HTR-8/SVneo (cell line): Measurements from ENCODE around the gene PGK2.
"Not testable (repeated sequence)": the region's sequence is repeated elsewhere in the genome, so short reads cannot be mapped to it uniquely, and the experiment has no call there.

Source experiments
- DNase-seq: peaks from one replicate; pipeline ENCODE4 v3.0.0; 2011; ENCODE audit warnings: low spot score, mixed read lengths; ENCODE audit not compliant: insufficient read length
- FAIRE-seq: peaks from 2 replicates; lab custom pipeline; 2011; peaks lifted over from hg19 to GRCh38; lab: Jason Lieb, UNC

The PGK2 gene

GRCh38 chr6:49787176-49787575, at the start of gene PGK2:
Gene PGK2 (minus strand): TSS chr6:49787285. CDS start chr6:49787187, 98 bp downstream.
- DNase-seq (no peak), FAIRE-seq (peak; percentile 62)

GRCh38 chr6:49835140-49835539, 48.1 kb upstream of the PGK2 start:
- FAIRE-seq (no peak), DNase-seq (no peak)

DNA sequence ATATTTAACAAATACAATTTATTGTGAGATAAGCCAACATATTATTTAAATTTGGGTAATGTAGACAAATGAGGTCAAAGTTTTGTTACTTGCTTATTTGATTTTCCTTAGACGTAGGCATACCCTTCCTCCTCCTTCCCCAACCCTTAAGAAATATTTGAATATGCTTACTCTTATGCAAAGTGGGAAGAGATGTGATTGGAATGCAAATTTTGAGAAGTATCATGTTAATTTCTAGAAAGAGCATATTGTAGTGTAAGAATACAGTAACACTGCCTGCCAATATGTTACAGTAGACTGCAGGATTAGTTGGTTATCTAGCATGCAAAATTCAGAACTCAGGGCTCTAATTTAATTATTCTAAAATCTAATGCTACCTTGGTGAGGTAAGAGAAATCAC, 46.3 kb upstream of the PGK2 start:
- no peak for FAIRE-seq
- DNase-seq, result no peak

DNA sequence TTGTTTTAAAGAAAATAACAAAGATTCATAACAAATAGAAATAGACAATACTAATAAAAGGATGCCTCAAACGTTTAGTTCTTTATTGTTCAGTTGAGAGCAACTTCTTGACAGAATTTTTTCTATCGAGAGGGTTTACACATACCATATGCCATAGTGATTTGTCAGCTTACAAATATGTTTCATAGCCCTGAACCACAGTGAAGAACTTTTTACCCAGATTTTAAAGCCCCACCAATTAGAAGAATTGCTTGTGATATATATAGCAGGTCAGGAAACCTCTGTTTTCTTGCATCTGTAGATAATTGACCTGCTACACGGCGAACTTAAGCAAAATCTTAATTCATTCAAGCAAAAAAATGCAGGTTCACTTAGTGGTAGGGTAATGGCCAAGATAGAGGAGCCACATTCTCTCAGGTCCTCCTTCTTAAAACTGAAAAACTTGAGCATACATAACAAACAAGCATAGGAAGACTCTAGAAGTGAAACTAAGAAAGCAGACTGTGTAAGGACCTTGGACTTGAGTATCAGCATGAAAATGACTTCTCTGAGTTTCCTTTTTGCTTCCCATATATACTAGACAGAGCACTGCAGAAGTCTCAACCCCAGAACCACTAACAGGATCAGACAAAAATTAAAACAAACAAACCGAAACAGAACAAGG, 39.8 kb upstream of the PGK2 start:
- FAIRE-seq, result no peak
- DNase-seq, result no peak

DNA sequence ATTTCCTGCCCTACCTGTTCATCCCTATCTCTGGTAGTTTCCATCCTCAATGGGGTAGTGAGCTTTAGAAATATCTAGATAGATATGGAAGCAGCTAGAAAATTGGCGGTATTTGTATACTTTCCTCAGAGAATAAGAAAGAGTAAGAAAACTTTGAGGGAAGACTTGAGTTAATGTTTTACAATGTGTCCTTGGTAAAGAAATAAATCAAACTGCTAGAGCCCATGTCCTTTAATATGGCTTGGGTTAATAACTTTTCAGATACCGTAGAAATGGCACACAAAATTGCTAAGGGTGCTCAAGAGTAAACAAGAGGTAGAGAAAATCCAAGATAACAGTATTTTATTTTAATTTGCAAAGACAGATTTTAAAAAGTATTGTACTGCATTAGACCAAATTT, 28.1 kb upstream of the PGK2 start:
- FAIRE-seq, result no peak
- no peak for DNase-seq

DNA sequence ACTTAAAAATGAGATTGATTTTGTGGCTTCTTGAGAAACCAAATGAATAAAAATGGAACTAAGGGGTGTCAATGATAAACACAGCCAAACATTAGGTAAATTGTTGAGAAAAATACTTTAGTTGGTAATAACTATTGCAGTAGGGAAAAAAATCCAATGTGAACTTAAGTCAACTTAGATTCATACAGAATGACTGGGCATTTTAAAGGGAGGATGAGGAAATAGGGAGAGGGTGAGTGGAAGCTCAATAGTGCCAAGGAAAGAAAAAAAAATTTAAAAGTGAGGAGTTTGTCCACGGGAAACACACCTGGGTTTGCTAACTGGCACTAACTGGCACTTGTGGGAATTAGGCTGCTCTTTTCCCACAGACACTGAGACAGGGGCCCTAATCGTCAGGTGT, 26.2 kb upstream of the PGK2 start:
- FAIRE-seq, result no peak
- no peak for DNase-seq

DNA sequence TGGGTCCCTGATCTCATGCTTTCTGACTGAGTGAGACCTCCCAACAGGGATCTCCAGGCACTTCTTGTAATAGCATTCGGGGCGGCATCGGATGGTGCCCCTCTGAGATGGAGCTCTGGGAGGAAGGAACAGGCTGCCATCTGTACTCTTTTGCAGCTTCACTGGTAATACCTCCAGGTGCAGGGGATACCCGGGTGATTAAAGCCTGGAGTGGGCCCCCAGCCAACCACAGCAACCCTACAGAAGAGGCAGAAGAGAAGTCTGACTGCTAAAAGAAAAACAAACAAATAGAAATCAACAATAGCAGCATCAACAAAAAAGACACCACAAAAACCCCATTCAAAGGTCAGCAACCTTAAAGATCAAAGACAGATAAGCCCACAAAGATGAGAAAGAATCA, 19.1 kb upstream of the PGK2 start:
- no peak for FAIRE-seq
- no peak for DNase-seq

DNA sequence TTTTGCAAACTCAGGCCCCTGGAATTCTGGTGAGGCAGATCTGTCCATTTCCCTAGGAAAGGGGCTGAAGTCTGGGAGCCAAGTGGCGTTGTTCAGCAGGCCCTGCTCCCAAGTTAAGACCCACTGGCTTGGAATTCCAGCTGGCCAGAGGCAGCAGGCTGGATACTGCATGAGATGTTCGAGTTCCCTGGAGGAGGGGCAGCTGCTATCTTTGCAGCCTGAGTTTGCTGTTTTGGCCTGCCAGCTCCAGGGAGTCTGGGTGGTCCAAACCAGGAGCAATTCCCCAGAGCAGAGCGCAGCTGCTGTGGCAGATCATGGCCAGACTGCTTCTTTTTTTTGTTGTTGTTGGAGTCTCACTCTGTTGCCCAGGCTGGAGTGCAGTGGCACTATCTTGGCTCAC, 18.2 kb upstream of the PGK2 start:
- DNase-seq, result no peak
- FAIRE-seq, result no peak

- FAIRE-seq (no peak), DNase-seq (no peak)
Measured at GRCh38 chr6:49801525-49801924, 14.4 kb upstream of the PGK2 start.

DNA sequence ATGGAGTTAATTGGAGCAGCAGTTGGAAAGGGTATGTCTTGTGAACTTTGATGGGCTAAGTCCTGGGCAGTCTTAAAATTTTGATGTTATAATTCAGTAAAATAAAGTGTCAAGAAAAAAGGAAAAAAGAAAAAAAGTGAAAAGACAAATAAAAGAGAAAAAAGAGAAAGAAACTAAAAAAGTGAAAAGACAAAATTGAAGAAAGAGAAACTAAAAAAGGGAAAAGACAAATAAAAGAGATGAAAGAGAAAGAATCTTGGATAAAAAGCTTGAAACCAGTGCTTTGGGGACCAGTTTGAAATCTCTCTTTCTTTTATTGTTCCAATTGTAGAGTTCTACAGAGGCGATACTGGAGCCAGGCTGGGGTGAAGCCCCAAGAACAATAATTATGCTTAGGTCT, 12.0 kb upstream of the PGK2 start:
- FAIRE-seq (no peak), DNase-seq (no peak)

DNA sequence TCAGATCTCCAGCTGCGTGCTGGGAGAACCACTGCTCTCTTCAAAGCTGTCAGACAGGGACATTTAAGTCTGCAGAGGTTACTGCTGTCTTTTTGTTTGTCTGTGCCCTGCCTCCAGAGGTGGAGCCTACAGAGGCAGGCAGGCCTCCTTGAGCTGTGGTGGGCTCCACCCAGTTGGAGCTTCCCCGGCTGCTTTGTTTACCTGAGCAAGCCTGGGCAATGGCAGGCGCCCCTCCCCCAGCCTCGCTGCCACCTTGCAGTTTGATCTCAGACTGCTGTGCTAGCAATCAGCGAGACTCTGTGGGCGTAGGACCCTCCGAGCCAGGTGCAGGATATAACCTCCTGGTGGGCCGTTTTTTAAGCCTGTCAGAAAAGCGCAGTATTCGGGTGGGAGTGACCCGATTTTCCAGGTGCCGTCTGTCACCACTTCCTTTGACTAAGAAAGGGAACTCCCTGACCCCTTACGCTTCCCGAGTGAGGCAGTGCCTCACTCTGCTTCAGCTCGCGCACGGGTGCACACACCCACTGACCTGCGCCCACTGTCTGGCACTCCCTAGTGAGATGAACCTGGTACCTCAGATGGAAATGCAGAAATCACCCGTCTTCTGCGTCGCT, 9.9 kb upstream of the PGK2 start:
- DNase-seq, FAIRE-seq: not testable (repeated sequence)

- FAIRE-seq (no peak), DNase-seq (no peak)
Measured at GRCh38 chr6:49790341-49790740, 3.3 kb upstream of the PGK2 start.

DNA sequence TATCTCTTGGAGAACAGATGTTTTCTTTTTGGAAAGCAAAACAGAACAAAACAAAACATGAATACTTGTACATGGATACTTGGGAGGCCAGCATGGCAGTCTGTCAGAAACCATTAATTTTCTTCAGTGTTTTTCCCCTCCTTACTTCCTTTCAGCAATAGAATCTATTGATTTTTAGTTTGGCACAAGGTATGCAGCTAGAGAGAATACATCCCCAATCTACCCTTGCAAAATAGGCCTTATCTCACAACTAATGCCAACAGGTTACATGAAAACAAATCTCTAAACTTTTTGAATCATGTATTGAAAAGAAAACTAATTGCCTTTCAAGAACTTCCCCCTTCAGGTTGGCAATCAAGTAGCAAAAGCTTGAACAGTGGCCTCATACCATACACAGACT, 2.8 kb downstream of the PGK2 start:
- FAIRE-seq (no peak), DNase-seq (no peak)

DNA sequence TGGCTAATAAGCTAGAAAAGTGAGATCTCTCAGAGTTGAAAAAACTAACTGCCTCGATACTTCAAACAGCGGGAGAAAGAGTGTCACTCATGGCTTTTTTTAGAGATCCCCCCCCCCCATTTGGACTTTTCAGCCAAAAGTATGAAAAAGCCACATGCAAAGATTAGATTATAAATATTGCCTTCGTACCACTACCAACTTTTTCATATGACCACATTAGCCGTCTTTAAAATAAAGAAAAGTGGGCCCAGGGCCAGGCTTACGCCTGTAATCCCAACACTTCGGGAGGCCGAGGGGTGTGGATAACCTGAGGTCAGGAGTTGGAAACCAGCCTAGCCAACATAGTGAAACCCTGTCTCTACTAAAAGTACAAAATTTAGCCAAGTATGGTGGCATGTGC, 4.4 kb downstream of the PGK2 start:
- no peak for FAIRE-seq

GRCh38 chr6:49782293-49782692, 4.8 kb downstream of the PGK2 start:
- DNase-seq (no peak), FAIRE-seq (no peak)

More for the DNA sequence above, 4.4 kb downstream of the PGK2 start:
- DNase-seq, result no peak

- DNase-seq, result no peak
- FAIRE-seq, result no peak
Measured at GRCh38 chr6:49776444-49776843, 10.6 kb downstream of the PGK2 start.

DNA sequence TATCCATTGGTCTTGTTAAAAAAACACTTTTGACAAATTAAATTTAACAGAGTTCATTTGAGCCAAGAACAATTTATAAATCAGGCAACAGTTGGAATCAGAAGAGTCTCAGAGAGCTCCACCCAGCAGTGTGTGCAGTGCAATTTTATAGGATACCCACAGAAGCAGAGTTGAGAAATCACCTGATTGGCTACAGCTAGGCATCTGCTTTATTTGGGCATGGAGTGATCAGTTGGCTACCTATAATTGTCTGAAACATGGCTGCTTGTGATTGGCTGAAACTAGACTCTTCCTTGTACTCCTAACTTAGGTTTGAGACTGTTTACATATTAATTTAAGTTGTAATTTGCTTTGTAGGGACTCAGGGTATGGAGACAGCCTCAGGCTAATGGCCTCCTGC, 12.0 kb downstream of the PGK2 start:
- FAIRE-seq (no peak), DNase-seq (no peak)

DNA sequence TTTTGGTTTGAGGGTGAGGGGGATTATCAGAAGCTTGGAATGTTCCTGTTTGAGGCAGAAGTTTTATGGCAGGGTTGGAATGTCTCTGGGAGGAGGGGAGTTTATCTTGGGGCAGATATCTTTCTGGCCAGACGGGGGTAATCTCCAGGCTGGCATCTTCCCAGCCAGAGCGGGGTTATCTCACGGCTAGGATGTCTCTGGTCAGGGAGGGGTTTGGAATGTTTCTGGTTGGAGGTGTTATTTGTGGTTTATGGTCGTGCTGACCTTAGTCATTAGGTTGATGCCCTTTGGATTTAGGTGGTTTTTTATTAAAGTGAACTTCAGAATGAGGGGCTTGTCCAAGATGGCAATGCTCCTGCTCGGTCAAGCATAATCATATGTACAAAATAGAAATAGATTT, 14.8 kb downstream of the PGK2 start:
- DNase-seq (no peak), FAIRE-seq (no peak)

DNA sequence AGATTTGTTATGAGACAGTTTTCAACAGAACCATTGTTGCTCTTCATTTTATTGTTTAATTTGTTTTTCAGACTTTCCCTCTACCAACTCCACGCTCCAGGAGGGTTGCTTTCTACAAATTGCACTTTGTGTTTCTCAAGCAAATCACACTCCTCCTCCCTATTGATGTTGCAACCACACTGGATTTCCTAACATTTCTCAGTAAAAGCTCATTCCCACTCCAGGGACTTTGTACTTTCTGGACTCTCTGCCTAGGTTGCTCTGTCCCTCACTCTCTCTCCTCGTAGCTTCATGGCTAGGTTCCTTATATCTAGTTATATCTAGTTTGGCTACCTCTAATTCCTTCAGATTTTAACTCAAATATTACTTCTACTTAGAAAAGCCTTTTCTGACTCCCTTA, 20.3 kb downstream of the PGK2 start:
- DNase-seq, result no peak
- FAIRE-seq, result no peak

DNA sequence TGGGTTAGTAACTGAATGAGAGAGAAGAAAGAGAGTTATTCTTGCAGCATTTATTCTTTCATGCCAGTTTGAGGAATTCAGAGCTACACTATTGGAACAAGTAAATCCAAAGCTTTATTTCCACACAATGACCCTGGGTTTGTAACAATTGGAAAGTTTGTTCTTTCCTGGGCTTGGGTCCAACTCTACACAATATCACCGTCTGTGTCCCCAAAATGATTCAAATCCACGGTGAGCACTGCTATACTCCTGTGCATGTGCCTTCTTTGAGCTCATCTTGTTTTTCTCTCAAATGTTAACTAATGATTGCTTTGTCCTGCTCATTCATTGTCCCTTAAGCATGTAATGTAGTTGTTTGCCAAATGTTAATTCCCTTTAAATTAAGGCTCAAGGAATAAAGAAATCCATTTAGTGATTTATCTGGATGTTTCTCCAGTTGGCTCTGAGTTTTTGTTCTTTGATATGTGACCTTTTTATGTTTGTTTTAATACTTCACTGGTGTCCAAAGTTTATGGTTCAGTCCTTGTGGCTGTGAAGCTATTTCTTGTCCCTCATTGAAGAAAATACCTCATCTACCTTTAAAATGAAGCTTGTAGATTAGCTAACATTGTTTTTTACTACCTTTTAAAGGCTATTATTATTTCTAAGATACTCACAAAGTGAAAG, 22.4 kb downstream of the PGK2 start:
- no peak for FAIRE-seq

DNA sequence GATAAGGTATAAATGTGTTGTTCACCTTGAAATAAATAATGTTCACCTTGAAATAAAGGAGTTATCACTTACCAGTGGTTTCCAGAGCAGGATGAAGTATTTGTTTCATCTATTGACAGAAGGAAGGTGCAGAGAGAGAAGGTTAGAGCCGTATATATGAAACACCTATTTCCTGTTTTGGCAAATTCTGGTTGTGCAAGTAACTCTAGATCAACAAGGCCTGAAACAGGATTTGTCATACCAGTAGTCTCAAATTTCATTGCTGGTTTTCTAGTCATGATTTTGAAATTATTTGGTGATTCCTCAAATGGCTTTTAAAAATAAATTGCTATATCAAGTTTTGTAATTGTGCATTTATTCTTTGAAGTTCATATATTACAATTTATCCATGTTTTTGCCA, 42.8 kb downstream of the PGK2 start, which contains the start of gene CRISP3:
Gene CRISP3, minus strand, starts transcription at position 130 of the 400 bp plus-strand sequence. Its CDS starts 21 bp downstream, at position 109.
- DNase-seq, result no peak
- no peak for FAIRE-seq

More for the DNA sequence above, 22.4 kb downstream of the PGK2 start:
- DNase-seq, result no peak
